ENCODE measurements around the gene SLC35G3.

- TF ChIP-seq CTCF (IDR thresholded peaks at IDR 0.05): no peak
- no peak for TF ChIP-seq POLR2A (IDR thresholded peaks at IDR 0.05)
Measured at GRCh38 chr17:35214631-35215273, 20.6 kb upstream of the SLC35G3 start.

Measured in lower leg skin (tissue), 3 donors.